K562 treated with DMSO at 1 percent for 24 hours (cell line): ENCODE results near the gene TBC1D12. TPM values are rescaled to one million over a fixed set of nuclear protein-coding genes. Genes with fewer than 3 reads are reported as not detected.

Source experiments
- total RNA-seq: library from RNA; unstranded; fragments of 300-600 nt; gene quantifications from 2 replicates; pipeline ENCODE4 v1.2.3, GENCODE V29; 2022; ENCODE audit warnings: low read depth; ENCODE audit not compliant: insufficient read depth

Gene TBC1D12
- total RNA-seq, result 3.8 and 6.6 TPM in 2 replicates

GRCh38 chr10:94402204-94402842 lies at the start of gene TBC1D12:
Gene TBC1D12, plus strand, starts transcription at chr10:94402541. Its CDS starts 73 bp downstream, at chr10:94402614.

GRCh38 chr10:94362360-94363250 lies 39.7 kb upstream of the TBC1D12 start, which contains the start of gene NOC3L:
Gene NOC3L, minus strand, starts transcription at chr10:94362939. Its CDS starts 101 bp downstream, at chr10:94362838.

GRCh38 chr10:94545391-94546048 lies 143.2 kb downstream of the TBC1D12 start, which contains the start of gene HELLS:
Gene HELLS, plus strand, starts transcription at chr10:94545788. Its CDS starts 134 bp downstream, at chr10:94545922.

Other genes with a start within 250 kb of the TBC1D12 start
- 5.7 and 7.7 TPM in 2 replicates for gene NOC3L, start 39.6 kb upstream of the TBC1D12 start, total RNA-seq
- 11.6 and 21.9 TPM in 2 replicates for gene HELLS, start 143.2 kb downstream of the TBC1D12 start, total RNA-seq